ENCODE measurements around the gene MFAP5.

DNA sequence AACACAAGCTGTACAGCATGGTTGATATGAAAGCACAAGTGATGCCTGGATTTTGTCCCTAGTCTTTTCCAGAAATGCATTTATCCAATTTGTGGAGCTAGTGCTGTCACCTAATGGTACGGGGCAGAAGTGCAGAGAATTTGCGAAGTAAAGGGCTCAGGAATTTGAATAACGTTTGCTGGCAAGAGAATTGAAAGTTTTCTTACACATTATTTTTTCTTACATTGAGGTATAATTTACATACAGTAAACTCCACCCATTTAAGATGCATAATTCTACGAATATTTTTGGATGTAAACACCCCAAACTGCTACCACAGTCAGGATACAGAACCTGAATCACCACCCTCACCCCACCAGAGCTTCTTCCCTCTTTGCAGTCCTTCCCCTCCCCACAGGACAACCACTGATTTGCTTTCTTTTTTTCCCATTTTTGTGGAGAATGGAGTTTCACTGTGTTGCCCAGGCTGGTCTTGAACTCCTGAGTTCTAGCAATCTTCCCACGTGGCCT is 53.5 kb downstream of the MFAP5 start:
- TF ChIP-seq, protein P1, sequence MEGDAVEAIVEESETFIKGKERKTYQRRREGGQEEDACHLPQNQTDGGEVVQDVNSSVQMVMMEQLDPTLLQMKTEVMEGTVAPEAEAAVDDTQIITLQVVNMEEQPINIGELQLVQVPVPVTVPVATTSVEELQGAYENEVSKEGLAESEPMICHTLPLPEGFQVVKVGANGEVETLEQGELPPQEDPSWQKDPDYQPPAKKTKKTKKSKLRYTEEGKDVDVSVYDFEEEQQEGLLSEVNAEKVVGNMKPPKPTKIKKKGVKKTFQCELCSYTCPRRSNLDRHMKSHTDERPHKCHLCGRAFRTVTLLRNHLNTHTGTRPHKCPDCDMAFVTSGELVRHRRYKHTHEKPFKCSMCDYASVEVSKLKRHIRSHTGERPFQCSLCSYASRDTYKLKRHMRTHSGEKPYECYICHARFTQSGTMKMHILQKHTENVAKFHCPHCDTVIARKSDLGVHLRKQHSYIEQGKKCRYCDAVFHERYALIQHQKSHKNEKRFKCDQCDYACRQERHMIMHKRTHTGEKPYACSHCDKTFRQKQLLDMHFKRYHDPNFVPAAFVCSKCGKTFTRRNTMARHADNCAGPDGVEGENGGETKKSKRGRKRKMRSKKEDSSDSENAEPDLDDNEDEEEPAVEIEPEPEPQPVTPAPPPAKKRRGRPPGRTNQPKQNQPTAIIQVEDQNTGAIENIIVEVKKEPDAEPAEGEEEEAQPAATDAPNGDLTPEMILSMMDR (conservative IDR thresholded peaks at IDR 0.05): peak; percentile 80
- TF ChIP-seq EZH2 (IDR thresholded peaks at IDR 0.05; ENCODE audit: low read depth): no peak

Measured in PC-9 (cell line).